GM11168 (cell line): ENCODE measurements around the gene OR6X1.
"Not testable (repeated sequence)": the region's sequence is repeated elsewhere in the genome, so short reads cannot be mapped to it uniquely, and the experiment has no call there.

Experiments
- in situ Hi-C: fragments of 300-500 bp; cut with MboI; formaldehyde crosslinking; loops from one replicate; pipeline ENCODE4 v1.12.0; 2022; ENCODE audit warnings: low sequenced_read_pairs; ENCODE audit not compliant: unreplicated experiment

Gene OR6X1

GRCh38 chr11:123755813-123756212 lies 1.5 kb upstream of the OR6X1 start:
- in situ Hi-C loops, result no loop called here

DNA sequence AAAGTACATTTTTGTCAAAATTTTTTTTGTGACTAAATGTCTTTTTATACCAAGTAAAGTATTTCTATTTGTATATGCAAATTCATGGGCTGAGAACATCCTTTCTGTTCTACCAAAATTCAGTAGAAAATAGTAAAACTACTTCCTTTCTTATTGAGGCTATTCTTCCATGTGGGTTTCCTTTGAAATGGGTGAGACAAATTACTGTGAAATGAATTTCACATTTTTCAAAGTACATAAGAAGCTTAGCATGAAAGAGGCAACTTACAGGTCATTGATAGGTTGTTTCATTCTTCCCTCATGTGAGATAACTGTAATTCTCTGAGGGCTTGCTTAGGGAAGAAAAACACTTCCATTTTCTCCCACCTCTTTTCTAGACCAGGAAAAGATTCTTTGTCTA lies 1.0 kb upstream of the OR6X1 start:
- in situ Hi-C loops, result no loop called here

GRCh38 chr11:123753110-123753509 lies 1.2 kb downstream of the OR6X1 start:
- in situ Hi-C loops, result no loop called here

DNA sequence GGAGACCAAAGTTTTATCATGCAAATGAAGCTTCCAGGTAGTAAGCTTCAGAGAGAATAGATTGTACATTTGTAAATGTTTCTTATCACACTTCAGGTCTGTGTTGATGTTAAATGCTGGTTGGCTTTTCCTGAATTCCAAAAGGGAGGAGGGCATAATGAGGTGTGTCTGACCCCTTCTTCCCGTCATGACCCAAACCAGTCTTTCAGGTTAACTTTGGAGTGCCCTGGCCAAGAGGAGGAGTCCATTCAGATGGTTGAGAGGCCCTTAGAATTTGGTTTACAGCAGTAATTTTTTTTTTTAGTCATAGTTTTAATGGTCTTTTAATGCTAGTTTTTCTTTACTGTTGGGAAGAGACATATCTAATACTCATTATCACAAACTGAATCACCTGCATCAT lies 2.5 kb downstream of the OR6X1 start:
- in situ Hi-C loops, result no loop called here

DNA sequence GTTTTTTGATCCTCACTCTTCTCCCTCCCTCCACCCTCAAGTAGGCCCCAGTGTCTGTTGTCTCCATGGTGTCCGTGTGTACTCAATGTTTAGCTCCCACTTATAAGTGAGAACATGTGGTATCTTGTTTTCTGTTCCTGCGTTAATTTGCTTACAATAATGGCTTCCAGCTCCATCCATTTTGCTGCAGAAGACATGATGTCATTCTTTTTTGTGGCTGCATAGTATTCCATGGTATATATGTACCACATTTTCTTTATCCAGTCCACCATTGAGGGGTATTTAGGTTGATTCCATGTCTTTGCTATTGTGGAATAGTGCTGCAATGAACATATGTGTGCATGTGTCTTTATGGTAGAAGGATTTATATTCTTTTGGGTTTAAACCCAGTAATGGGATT lies 6.0 kb downstream of the OR6X1 start:
- in situ Hi-C loops, result not testable (repeated sequence)

GRCh38 chr11:123745764-123746451 lies 8.4 kb downstream of the OR6X1 start:
- in situ Hi-C loops, result no loop called here

DNA sequence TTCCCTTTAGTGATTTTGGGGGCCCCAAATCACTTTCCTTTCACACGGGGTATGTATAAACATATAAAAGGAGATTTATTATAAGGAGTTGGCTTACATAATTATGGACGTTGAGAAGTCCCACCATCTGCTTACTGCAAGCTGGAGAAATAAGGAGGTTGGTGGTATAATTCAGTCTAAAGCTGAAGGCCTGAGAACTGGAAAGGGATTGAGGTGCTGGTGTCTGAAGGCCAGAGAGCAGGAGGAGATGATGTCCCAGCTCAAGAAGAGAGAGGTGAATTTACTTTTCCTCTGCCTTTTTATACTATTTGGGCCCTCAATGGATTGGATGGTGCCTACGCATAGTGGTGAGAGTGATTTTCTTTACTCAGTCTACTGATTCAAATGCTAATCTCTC lies 11.6 kb downstream of the OR6X1 start:
- in situ Hi-C loops, result no loop called here

DNA sequence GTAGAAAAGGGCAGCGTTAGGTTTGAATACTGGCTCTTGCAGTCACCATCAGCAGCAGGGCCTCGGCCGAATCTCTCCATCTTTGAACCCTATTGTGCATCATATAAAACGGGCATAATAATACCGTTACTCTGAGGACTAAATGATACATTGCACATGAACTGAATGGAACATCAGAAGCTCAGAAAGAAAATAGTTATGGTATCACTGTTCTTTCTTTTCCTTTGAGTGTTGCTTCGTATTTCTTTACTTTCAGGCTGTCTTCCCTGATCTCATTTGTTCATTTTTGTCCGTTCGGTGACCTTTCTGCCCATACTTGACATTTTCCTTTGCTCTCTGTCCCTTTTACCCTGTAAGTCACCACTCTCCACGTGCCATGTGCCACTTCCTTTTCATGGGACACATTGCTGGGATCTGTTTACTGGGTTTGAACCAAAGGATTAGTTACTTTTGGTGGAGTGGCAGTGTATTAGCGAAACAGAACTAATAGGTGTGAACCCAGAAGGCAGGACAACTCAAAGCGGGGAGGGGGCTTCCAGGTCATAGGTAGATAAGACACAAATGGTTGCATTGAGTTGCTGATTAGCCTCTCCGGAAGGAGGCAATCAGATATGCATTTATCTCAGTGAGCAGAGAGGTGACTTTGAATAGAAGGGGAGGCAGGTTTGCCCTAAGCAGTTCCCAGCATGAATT lies 12.1 kb downstream of the OR6X1 start:
- in situ Hi-C loops, result no loop called here

GRCh38 chr11:123741159-123742030 lies 12.9 kb downstream of the OR6X1 start, which contains the start of gene ZNF202:
Gene ZNF202, minus strand, starts transcription at chr11:123741660. Its CDS starts 10,772 bp downstream, at chr11:123730888.
- in situ Hi-C loops, result no loop called here

GRCh38 chr11:123740787-123741158 lies 13.5 kb downstream of the OR6X1 start:
- in situ Hi-C loops, result no loop called here

GRCh38 chr11:123738374-123738773 lies 15.9 kb downstream of the OR6X1 start:
- in situ Hi-C loops, result no loop called here

- in situ Hi-C loops, result no loop called here
These were observed 17.5 kb downstream of the OR6X1 start for GRCh38 chr11:123736769-123737168.

- in situ Hi-C loops, result no loop called here
These were observed 24.7 kb downstream of the OR6X1 start for GRCh38 chr11:123729602-123730001.

GRCh38 chr11:123725995-123726655 lies 28.2 kb downstream of the OR6X1 start:
- in situ Hi-C loops, result no loop called here

DNA sequence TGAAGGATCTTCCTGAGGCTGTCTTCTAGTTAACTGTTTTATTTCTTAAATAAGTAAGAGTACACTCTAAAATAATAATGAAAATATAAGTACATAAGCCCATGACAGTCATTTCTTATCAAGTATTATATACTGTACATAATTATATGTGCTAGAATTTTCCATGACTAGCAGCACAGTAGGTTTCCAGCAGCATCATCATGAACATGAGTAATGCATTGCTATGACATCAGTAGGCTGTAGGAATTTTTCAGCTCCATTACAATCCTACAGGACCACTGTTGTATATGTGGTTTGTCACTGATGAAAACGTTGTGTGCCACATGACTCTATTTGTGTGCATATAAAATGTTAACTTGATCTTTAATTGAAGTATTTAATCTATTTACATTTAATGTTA lies 34.9 kb downstream of the OR6X1 start:
- in situ Hi-C loops, result no loop called here

DNA sequence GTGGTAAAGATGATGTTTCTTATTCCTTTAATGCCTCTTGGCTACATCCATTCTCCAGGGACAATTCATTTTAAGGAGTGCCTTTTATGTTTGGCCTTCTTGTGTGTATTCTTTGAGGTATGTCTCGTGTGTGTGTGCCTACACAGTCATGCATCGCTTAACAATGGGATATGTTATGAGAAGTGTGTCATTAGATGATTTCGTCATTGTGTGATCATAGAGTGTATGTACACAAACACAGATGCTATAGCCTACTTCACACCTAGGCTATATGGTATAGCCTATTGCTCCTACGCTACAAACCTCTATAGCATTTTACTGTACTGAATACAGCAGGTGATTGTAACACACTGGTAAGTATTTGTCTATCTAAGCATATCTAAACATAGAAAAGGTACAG lies 35.8 kb downstream of the OR6X1 start:
- in situ Hi-C loops, result no loop called here

- in situ Hi-C loops, result no loop called here
These were observed 36.3 kb downstream of the OR6X1 start for GRCh38 chr11:123718063-123718462.

- in situ Hi-C loops, result not testable (repeated sequence)
These were observed 41.7 kb downstream of the OR6X1 start for GRCh38 chr11:123712627-123713026.

DNA sequence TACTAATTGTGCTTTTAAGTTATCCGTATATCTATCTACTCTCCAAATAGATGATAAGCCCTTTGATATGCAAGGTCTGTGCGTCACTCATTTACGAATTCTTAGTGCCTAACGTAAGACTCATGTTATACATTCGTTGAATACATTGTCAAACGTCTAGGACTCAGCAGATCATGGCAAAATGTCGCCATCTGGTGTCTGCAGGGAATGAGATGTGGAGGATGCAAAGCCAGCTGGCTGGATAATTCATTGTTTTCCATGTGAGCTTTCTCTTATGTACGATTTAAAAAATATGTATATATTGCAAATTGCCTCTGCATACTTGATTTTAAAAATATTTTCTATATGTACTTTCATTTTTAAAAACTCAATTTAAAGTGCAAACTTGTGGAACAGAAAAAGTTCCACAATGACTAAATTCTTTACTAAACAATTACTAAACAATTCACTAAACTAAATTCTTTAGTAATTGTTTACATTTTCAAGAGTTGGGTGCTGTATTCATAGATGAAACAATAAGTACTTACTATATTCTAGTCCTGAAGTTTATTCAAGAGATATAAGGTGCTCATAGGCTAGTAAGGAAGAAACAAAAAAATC lies 46.6 kb downstream of the OR6X1 start:
- in situ Hi-C loops, result no loop called here

GRCh38 chr11:123707206-123707605 lies 47.1 kb downstream of the OR6X1 start:
- in situ Hi-C loops, result no loop called here
